ENCODE measurements around the gene TBC1D23. TPM values are rescaled to one million over a fixed set of nuclear protein-coding genes. Genes with fewer than 3 reads are reported as not detected.

Gene TBC1D23
- total RNA-seq, 4 donors from 2014 or later: 21.2 to 32.8 (median 26.9) TPM

GRCh38 chr3:100265016-100265415 is 4.2 kb downstream of the TBC1D23 start:
- no peaks in the 10 kb centered on the region for H3K27me3 ChIP-seq
- H3K4me1 ChIP-seq: peaks cover 48 to 82% (median 77%) of the 10 kb centered on the region in 4 donors
- TF ChIP-seq, protein P1, sequence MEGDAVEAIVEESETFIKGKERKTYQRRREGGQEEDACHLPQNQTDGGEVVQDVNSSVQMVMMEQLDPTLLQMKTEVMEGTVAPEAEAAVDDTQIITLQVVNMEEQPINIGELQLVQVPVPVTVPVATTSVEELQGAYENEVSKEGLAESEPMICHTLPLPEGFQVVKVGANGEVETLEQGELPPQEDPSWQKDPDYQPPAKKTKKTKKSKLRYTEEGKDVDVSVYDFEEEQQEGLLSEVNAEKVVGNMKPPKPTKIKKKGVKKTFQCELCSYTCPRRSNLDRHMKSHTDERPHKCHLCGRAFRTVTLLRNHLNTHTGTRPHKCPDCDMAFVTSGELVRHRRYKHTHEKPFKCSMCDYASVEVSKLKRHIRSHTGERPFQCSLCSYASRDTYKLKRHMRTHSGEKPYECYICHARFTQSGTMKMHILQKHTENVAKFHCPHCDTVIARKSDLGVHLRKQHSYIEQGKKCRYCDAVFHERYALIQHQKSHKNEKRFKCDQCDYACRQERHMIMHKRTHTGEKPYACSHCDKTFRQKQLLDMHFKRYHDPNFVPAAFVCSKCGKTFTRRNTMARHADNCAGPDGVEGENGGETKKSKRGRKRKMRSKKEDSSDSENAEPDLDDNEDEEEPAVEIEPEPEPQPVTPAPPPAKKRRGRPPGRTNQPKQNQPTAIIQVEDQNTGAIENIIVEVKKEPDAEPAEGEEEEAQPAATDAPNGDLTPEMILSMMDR (IDR thresholded peaks at IDR 0.05): no peak
- TF ChIP-seq EP300 (IDR thresholded peaks at IDR 0.05): no peak
- TF ChIP-seq POLR2A (IDR thresholded peaks at IDR 0.05; ENCODE audit: low read depth): no peak
- no peak for TF ChIP-seq POLR2AphosphoS5 (IDR thresholded peaks at IDR 0.05)
- H3K9me3 ChIP-seq: no peaks in the 10 kb centered on the region
- H3K27ac ChIP-seq (replicated peaks in 1 of 4): no peak overlapping the region
- H3K36me3 ChIP-seq: no peaks in the 10 kb centered on the region
- WGBS: 83% methylated on average over 1 of the region's 1 CpG
- intact Hi-C loops (cut with DNase I): no loop called here
- no peak overlapping the region for H3K4me3 ChIP-seq
- DNase-seq (ENCODE audit: extremely low spot score): no peak

DNA sequence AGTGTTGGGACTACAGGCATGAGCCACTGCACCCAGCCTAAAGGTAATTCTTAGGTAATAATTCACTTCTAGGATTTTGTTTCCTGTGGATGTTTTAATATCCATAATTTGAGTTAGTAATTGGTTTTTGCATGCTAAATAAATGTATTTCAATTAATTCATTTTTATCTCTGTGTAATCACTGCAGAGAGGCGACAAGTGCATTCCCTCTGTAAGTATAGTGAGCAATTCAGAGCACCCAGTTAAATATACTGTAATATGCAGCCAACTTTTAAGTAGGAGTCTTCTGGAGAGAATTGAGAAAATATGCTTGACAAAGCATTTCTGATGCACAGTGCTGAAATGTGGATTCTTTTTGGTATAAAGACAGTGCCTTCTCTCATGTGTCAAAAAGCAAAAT is 5.7 kb downstream of the TBC1D23 start:
- Histone ChIP-seq H3K27ac (replicated peaks in 1 of 4) (no peak overlapping the region), H3K4me3 (no peak overlapping the region), H3K4me1 (peaks cover 53 to 79% (median 73%) of the 10 kb centered on the region in 4 donors), H3K27me3 (no peaks in the 10 kb centered on the region), H3K36me3 (no peaks in the 10 kb centered on the region), H3K9me3 (no peaks in the 10 kb centered on the region)
- 91% methylated on average over 1 of the region's 1 CpG for WGBS
- no peak for DNase-seq (ENCODE audit: extremely low spot score)
- TF ChIP-seq POLR2AphosphoS5 (IDR thresholded peaks at IDR 0.05): no peak
- TF ChIP-seq POLR2A (IDR thresholded peaks at IDR 0.05; ENCODE audit: low read depth): no peak
- TF ChIP-seq, protein P1 (IDR thresholded peaks at IDR 0.05): no peak
- no peak for TF ChIP-seq EP300 (IDR thresholded peaks at IDR 0.05)
- intact Hi-C loops (cut with DNase I): no loop called here

- TF ChIP-seq POLR2AphosphoS5 (IDR thresholded peaks at IDR 0.05) (no peak), EP300 (IDR thresholded peaks at IDR 0.05) (no peak), POLR2A (IDR thresholded peaks at IDR 0.05; ENCODE audit: low read depth) (no peak)
- TF ChIP-seq, protein P1 (IDR thresholded peaks at IDR 0.05): no peak
- Histone ChIP-seq H3K27ac (replicated peaks in 1 of 4) (no peak overlapping the region), H3K4me3 (no peak overlapping the region), H3K27me3 (no peaks in the 10 kb centered on the region), H3K4me1 (peaks cover 39 to 63% (median 57%) of the 10 kb centered on the region in 4 donors), H3K9me3 (no peaks in the 10 kb centered on the region), H3K36me3 (no peaks in the 10 kb centered on the region)
- DNase-seq (ENCODE audit: extremely low spot score): no peak
- intact Hi-C loops (cut with DNase I): no loop called here
Measured at GRCh38 chr3:100268156-100268555, 7.4 kb downstream of the TBC1D23 start.

DNA sequence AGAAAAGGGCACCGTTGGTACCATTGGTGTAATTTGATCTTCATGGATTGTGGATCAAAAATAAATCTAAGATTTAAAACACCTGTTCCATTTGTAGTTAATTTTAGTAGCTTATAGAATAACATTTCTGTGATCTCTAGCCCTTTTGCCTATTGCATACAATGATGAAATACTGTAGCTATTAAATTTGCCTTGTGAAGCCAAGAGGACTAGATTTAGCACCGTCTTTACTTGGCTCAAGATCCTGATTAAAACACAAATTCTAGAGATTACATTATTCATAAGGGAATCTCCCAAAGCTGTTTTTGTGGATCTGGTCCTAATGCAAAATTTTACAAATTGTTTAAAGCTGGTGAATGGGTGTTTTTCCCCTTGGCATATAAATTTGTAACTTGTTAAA is 8.2 kb downstream of the TBC1D23 start:
- no peaks in the 10 kb centered on the region for H3K9me3 ChIP-seq
- no peak overlapping the region for H3K4me3 ChIP-seq
- peaks cover 32 to 55% (median 48%) of the 10 kb centered on the region in 4 donors for H3K4me1 ChIP-seq
- intact Hi-C loops (cut with DNase I): no loop called here
- H3K36me3 ChIP-seq: no peaks in the 10 kb centered on the region
- WGBS: 24% methylated on average over 2 of the region's 2 CpGs
- no peaks in the 10 kb centered on the region for H3K27me3 ChIP-seq
- TF ChIP-seq POLR2A (IDR thresholded peaks at IDR 0.05; ENCODE audit: low read depth): no peak
- no peak for TF ChIP-seq EP300 (IDR thresholded peaks at IDR 0.05)
- TF ChIP-seq POLR2AphosphoS5 (IDR thresholded peaks at IDR 0.05): no peak
- TF ChIP-seq, protein P1 (IDR thresholded peaks at IDR 0.05): no peak
- no peak for DNase-seq (ENCODE audit: extremely low spot score)
- no peak overlapping the region for H3K27ac ChIP-seq (replicated peaks in 1 of 4)

Measured in esophagus muscularis mucosa (tissue), 4 donors.